SU-DHL-6 (cell line): ENCODE measurements around the gene RIMS4.

ENCODE experiments used
- H2AFZ ChIP-seq: fragments of 200-600 bp; sonication (generic); 2 replicates; pipeline ENCODE4 v1.6.1; 2014; ENCODE audit warnings: low read depth, mild to moderate bottlenecking, moderate library complexity, mixed read lengths, antibody characterized with exemption, low read length; ENCODE audit not compliant: severe bottlenecking
- H3F3A ChIP-seq: fragments of 200-600 bp; shearing (Covaris generic); 2 replicates; pipeline ENCODE4 v1.6.0; 2016; ENCODE audit warnings: antibody characterized with exemption, mild to moderate bottlenecking; ENCODE audit not compliant: insufficient read depth
- H3K27ac ChIP-seq: fragments of 200-600 bp; sonication (generic); 2 replicates; pipeline ENCODE4 v1.5.1; 2016; ENCODE audit warnings: low read depth, mild to moderate bottlenecking, low read length, moderate library complexity, mixed read lengths
- H3K27me3 ChIP-seq: fragments of 200-600 bp; sonication (generic), shearing (Covaris generic); 2 replicates; pipeline ENCODE4 v1.6.0; 2014; ENCODE audit warnings: mild to moderate bottlenecking, low read length
- H3K36me3 ChIP-seq: fragments of 200-600 bp; sonication (generic); 2 replicates; pipeline ENCODE4 v1.6.1; 2014; ENCODE audit warnings: mild to moderate bottlenecking, low read length, mixed read lengths
- H3K4me2 ChIP-seq: fragments of 300-600, 200-600 bp; shearing (Covaris generic), sonication (generic); 2 replicates; pipeline ENCODE4 v1.6.0; 2014; ENCODE audit warnings: low read length, low read depth, mild to moderate bottlenecking; ENCODE audit not compliant: poor library complexity, severe bottlenecking
- H3K4me3 ChIP-seq: fragments of 200-600 bp; sonication (generic); 2 replicates; pipeline ENCODE4 v1.5.1; 2014; ENCODE audit warnings: antibody characterized with exemption, low read length, mild to moderate bottlenecking, mixed read lengths; ENCODE audit not compliant: insufficient read depth, poor library complexity, severe bottlenecking
- H3K79me2 ChIP-seq: fragments of 200-600 bp; sonication (generic); 2 replicates; pipeline ENCODE4 v1.6.1; 2014; ENCODE audit warnings: mild to moderate bottlenecking, low read length, moderate library complexity; ENCODE audit not compliant: insufficient read depth
- H3K9ac ChIP-seq: fragments of 200-600 bp; sonication (generic); 2 replicates; pipeline ENCODE4 v1.7.0; 2014; ENCODE audit warnings: mild to moderate bottlenecking, low read length
- H3K9me2 ChIP-seq: fragments of 200-600 bp; sonication (generic); replicated peaks from 2 replicates; pipeline ENCODE4 v1.6.1; 2014; ENCODE audit warnings: low read length; ENCODE audit not compliant: insufficient read depth
- H3K9me3 ChIP-seq: fragments of 200-600 bp; sonication (generic); 2 replicates; pipeline ENCODE4 v1.6.1; 2014; ENCODE audit warnings: low read length, mixed read lengths; ENCODE audit not compliant: insufficient read depth
- H4K20me1 ChIP-seq: fragments of 200-600 bp; sonication (generic); 2 replicates; pipeline ENCODE4 v1.6.1; 2014; ENCODE audit warnings: low read depth, mild to moderate bottlenecking, antibody characterized with exemption, low read length, moderate library complexity, mixed read lengths
- CTCF ChIP-seq: fragments of 200-600 bp; sonication (generic); IDR thresholded peaks from one replicate; pipeline ENCODE4 v1.5.1; 2017; ENCODE audit warnings: antibody characterized with exemption, mild to moderate bottlenecking, low read length, moderate library complexity; ENCODE audit not compliant: insufficient read depth, poor library complexity, severe bottlenecking
- EZH2phosphoT487 ChIP-seq: fragments of 200-600 bp; sonication (generic), shearing (Covaris generic); conservative IDR thresholded peaks from 2 replicates; pipeline ENCODE4 v1.6.1; 2018; ENCODE audit warnings: mild to moderate bottlenecking, antibody characterized with exemption, low read length, moderate library complexity, mixed read lengths

Gene RIMS4

GRCh38 chr20:44796311-44796710 lies 14.0 kb downstream of the RIMS4 start:
- no peak overlapping the region for H3K4me2 ChIP-seq
- no peak overlapping the region for H3K4me3 ChIP-seq
- H3K27ac ChIP-seq: no peak overlapping the region
- no peaks in the 10 kb centered on the region for H3K27me3 ChIP-seq
- H3K79me2 ChIP-seq: no peaks in the 10 kb centered on the region
- H2AFZ ChIP-seq: no peak overlapping the region
- H3K9me3 ChIP-seq: no peaks in the 10 kb centered on the region
- no peaks in the 10 kb centered on the region for H3K9me2 ChIP-seq
- TF ChIP-seq EZH2phosphoT487: no peak
- no peak for TF ChIP-seq CTCF
- no peak overlapping the region for H3K9ac ChIP-seq
- no peaks in the 10 kb centered on the region for H4K20me1 ChIP-seq
- no peaks in the 10 kb centered on the region for H3K36me3 ChIP-seq
- no peaks in the 10 kb centered on the region for H3F3A ChIP-seq

GRCh38 chr20:44795836-44796235 lies 14.5 kb downstream of the RIMS4 start:
- Histone ChIP-seq H3K36me3 (no peaks in the 10 kb centered on the region), H3K4me2 (no peak overlapping the region), H3K27me3 (no peaks in the 10 kb centered on the region), H4K20me1 (no peaks in the 10 kb centered on the region), H2AFZ (no peak overlapping the region), H3K9ac (no peak overlapping the region), H3K9me3 (no peaks in the 10 kb centered on the region), H3K79me2 (no peaks in the 10 kb centered on the region), H3K27ac (no peak overlapping the region), H3F3A (no peaks in the 10 kb centered on the region), H3K9me2 (no peaks in the 10 kb centered on the region), H3K4me3 (no peak overlapping the region)
- TF ChIP-seq CTCF (no peak), EZH2phosphoT487 (no peak)

- Histone ChIP-seq H3K36me3 (no peaks in the 10 kb centered on the region), H3K27ac (no peak overlapping the region), H3K79me2 (no peaks in the 10 kb centered on the region), H3F3A (no peaks in the 10 kb centered on the region), H4K20me1 (no peaks in the 10 kb centered on the region), H3K4me3 (no peak overlapping the region), H3K9me2 (no peaks in the 10 kb centered on the region), H3K27me3 (no peaks in the 10 kb centered on the region), H3K9me3 (no peaks in the 10 kb centered on the region), H3K9ac (no peak overlapping the region), H3K4me2 (no peak overlapping the region), H2AFZ (no peak overlapping the region)
- no peak for TF ChIP-seq CTCF
Observed at GRCh38 chr20:44792796-44793195, 17.6 kb downstream of the RIMS4 start.
